GM10266 (cell line): ENCODE measurements around the gene OCIAD1.

Source experiments
- DNase-seq: peaks from one replicate; pipeline ENCODE4 v3.0.0; 2012; ENCODE audit errors: extremely low spot score
- TF ChIP-seq, protein P1 (sequence below): IDR thresholded peaks from 2 replicates; pipeline ENCODE4 v1.5.1; 2012; ENCODE audit warnings: mild to moderate bottlenecking, low read depth; ENCODE audit not compliant: control insufficient read depth, insufficient read depth; ENCODE audit errors: missing control alignments

Gene OCIAD1

DNA sequence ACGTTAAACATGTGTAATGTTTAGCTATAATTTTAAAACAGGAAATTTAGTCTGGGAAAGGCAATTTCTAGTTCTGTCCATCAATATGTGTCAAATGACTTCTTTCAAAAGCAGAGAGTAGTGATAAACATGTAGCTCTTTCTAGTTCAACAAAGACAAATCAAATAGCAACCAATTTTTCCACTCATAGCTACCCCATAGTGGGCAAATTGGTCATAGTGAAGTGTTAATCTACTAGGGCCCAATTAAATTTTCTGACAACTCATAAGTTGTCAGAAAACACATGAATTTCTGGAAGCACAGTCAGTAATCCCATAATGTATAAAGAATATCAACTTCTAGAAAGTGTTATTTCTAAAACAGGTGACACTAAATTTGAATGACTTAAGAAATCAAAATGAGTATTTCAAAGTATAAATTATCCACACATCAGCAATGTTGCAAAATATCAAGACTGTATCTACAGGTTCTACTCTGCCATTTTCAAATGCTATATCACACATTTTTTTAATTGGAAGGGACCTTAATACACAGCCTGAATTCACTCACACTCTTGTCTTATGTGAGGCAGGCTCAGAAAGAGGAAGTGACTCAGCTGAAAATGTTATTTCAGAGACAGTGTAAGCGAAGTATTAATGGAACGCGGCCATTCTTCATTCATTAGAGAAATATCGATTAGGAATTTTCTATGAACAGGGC lies 68.0 kb downstream of the OCIAD1 start:
- TF ChIP-seq, protein P1, sequence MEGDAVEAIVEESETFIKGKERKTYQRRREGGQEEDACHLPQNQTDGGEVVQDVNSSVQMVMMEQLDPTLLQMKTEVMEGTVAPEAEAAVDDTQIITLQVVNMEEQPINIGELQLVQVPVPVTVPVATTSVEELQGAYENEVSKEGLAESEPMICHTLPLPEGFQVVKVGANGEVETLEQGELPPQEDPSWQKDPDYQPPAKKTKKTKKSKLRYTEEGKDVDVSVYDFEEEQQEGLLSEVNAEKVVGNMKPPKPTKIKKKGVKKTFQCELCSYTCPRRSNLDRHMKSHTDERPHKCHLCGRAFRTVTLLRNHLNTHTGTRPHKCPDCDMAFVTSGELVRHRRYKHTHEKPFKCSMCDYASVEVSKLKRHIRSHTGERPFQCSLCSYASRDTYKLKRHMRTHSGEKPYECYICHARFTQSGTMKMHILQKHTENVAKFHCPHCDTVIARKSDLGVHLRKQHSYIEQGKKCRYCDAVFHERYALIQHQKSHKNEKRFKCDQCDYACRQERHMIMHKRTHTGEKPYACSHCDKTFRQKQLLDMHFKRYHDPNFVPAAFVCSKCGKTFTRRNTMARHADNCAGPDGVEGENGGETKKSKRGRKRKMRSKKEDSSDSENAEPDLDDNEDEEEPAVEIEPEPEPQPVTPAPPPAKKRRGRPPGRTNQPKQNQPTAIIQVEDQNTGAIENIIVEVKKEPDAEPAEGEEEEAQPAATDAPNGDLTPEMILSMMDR = no peak
- no peak for DNase-seq

DNA sequence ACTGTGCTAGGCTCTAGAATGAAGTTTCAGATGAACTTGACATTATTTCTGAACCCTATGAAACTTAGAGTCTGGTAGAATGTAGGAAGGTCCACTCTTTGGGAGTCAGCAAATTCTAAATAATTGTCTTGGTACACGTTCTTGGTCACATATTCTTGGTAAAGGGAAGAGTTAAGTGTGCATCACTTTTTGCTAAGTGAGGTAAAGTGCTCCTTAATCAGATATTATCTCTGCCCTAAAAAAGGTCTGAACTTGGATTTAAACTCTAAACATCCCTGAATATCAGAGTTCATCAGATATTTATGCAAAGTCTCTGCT lies 68.5 kb downstream of the OCIAD1 start:
- DNase-seq = no peak
- TF ChIP-seq, protein P1 = no peak

DNA sequence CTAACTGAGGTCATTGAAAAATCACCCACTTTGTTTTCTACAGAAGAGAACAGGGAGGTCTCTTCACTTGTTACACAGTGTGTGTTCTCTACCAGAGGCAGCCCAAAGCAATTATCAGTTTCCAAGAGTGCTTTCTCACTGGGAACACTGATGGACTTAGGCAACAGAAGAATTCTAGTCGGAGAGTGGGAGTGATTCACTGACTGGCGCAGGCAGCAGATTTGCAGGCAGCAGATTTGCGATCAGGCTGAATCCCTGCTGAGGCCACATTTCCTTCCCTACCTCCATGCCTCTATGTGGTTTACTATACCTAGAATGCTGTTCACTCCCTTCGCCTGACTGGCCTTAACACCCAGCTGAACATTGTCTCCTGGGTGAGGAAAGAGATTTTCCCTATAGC lies 69.1 kb downstream of the OCIAD1 start:
- TF ChIP-seq, protein P1 = no peak
- no peak for DNase-seq

DNA sequence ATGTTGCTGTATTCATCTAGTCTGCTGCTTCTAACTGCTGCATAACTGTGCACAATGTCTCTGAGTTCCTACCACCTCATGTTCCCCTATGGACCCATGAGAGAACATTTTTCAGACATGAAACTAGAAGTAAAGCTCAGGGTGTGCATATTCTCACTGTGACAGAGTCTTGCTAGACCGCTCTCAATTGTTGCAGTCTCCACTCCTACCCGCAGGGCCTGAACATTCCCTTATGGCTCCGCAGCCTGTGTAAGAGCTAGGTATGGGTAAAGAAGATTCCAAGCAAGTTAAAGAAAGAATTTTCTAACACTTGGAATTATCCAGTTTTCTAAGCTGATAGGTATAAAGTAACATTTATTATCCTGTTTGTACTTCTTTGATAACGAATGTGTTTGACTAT lies 70.3 kb downstream of the OCIAD1 start:
- DNase-seq = no peak
- TF ChIP-seq, protein P1 = no peak

DNA sequence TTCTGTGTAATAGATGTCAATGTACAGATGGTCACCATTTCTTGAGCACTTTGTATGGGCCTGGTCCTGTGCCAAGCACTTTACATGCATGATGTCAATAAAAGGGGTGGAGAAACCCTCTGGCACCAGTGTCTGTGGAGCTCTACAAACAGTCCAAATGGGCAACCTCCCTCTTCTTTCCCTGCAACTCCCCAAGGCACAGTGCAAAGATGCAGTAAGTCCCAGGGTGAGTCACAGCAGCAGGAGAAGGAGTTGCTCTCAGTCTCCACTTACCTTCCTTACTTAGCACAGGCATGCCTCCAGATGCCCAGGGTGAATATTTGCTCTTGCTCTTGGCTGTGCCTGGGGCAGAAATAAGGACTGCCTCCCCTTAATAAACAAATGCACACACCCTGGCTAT lies 71.4 kb downstream of the OCIAD1 start:
- DNase-seq = no peak
- TF ChIP-seq, protein P1 = no peak

DNA sequence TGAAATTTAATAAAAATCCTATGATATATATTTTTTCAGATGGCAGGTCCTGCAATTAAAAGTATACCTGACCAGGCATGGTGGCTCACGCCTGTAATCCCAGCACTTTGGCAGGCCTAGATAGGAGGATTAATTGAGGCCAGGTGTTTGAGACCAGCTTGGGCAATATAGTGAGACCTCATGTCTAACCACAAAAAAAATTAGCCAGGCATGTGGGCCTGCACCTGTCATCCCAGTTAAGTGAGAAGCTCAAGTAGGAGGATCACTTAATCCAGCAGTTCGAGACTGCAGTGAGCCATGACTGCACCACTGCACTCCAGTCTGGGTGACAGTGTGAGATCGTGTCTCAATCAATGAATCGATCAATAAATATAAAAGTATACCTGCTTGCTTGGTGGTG lies 73.2 kb downstream of the OCIAD1 start:
- no peak for DNase-seq
- TF ChIP-seq, protein P1 = no peak

DNA sequence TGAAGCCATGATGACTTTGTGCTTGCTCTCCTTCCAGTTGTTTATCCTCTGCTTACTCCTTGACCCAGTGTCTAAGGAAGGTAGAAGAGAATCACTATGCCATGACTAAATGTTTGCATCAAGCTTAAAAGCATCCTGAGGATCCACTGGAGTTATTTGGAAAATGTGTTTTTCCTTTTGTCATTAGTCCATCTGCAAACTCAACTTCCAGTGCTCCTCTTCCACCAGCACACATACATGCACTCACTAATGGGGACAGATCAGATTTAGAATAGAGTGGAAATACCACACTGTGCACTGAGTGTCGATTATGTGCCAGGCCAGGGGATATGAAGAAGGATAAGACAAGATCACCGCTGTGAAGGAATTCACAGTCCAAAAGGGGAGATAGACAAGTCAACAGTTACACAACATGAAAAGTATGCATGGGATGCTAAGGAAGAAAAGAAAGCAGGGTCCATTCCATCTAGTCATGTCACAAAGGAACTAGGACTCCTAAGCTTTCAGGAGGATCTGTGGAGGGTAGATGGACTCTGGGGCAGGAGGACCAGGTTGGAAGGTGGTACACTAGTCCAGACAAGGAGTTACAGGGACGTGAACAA lies 73.8 kb downstream of the OCIAD1 start:
- no peak for DNase-seq
- TF ChIP-seq, protein P1 = no peak
